A549 (cell line): Measurements from ENCODE around the gene SETD2. TPM values are rescaled to one million over a fixed set of nuclear protein-coding genes. Genes with fewer than 3 reads are reported as not detected.
"Not testable (repeated sequence)": the region's sequence is repeated elsewhere in the genome, so short reads cannot be mapped to it uniquely, and the experiment has no call there.

Source experiments
- ATAC-seq, 2 experiments: fragments of 200-7000 bp in 1 of 2; fragments of >200 bp in 1 of 2; cut with Nextera tagmentation in 1 of 2; cut with Tn5 transposase in 1 of 2; 3 replicates each; pipeline versions ENCODE4 v1.8.0 to v1.9.1; 2018 to 2020; ENCODE audit warnings: mild to moderate bottlenecking in 1 of 2, moderate library complexity in 1 of 2
- CTCF ChIA-PET: fragments of 300-600 bp; sonication (Branson Sonifier 250); formaldehyde crosslinking; extraction: SDS; loops from one replicate; lab custom pipeline; 2021; ENCODE audit warnings: antibody characterized with exemption, inconsistent platforms; lab: Yijun Ruan, JAX
- POLR2A ChIA-PET: fragments of 350-600 bp; formaldehyde crosslinking; extraction: SDS; loops from one replicate; lab custom pipeline; 2021; ENCODE audit warnings: antibody characterized with exemption, inconsistent platforms; lab: Yijun Ruan, JAX
- DNase-seq, 2 experiments: peaks; one replicate each; pipeline versions ENCODE4 v3.0.0 to v3.0.0-alpha.2; 2011 to 2016; ENCODE audit warnings: low read depth in 1 of 2, low spot score in 1 of 2
- FAIRE-seq: peaks from 2 replicates; lab custom pipeline; 2011; peaks lifted over from hg19 to GRCh38; lab: Jason Lieb, UNC
- H3K27ac ChIP-seq, 2 experiments: fragments of >200 bp; sonication (Bioruptor Twin); formaldehyde crosslinking; 3 replicates each; pipeline ENCODE4 v1.5.1; 2016 to 2017
- H3K4me1 ChIP-seq: fragments of >200 bp; sonication (Bioruptor Twin); formaldehyde crosslinking; 3 replicates; pipeline ENCODE4 v1.6.1; 2016
- H3K4me2 ChIP-seq: fragments of >200 bp; sonication (Bioruptor Twin); formaldehyde crosslinking; 3 replicates; pipeline ENCODE4 v1.6.1; 2016
- H3K4me3 ChIP-seq: fragments of >200 bp; sonication (Bioruptor Twin); formaldehyde crosslinking; 3 replicates; pipeline ENCODE4 v1.5.1; 2016
- H3K9me3 ChIP-seq: fragments of >200 bp; sonication (Bioruptor Twin); formaldehyde crosslinking; 3 replicates; pipeline ENCODE4 v1.6.1; 2016
- BHLHE40 ChIP-seq: IDR thresholded peaks from 2 replicates; pipeline ENCODE4 v1.6.1; 2012; ENCODE audit warnings: low read depth, low read length, inconsistent platforms
- CHD4 ChIP-seq: fragments of 200-600 bp; sonication (generic); IDR thresholded peaks from 2 replicates; pipeline ENCODE4 v1.6.1; 2016; ENCODE audit warnings: antibody characterized with exemption, mild to moderate bottlenecking, borderline replicate concordance
- EHF ChIP-seq: fragments of 250-450 bp; sonication (Bioruptor Pico); IDR thresholded peaks from 2 replicates; pipeline ENCODE4 v1.5.0; 2020; ENCODE audit warnings: mild to moderate bottlenecking
- EHMT2 ChIP-seq: fragments of 200-600 bp; sonication (generic); IDR thresholded peaks from 2 replicates; pipeline ENCODE4 v1.6.1; 2016; ENCODE audit warnings: antibody characterized with exemption, low read depth, mild to moderate bottlenecking, moderate library complexity
- EP300 ChIP-seq, 2 experiments: fragments of >200 bp; sonication (Bioruptor Twin); formaldehyde crosslinking; IDR thresholded peaks; 2 replicates in 1 of 2; 3 replicates in 1 of 2; pipeline ENCODE4 v1.6.1; 2016 to 2017
- FOXS1 ChIP-seq: fragments of 250-450 bp; sonication (Bioruptor Pico); IDR thresholded peaks from 2 replicates; pipeline ENCODE4 v1.5.0; 2020; ENCODE audit warnings: mild to moderate bottlenecking, moderate library complexity
- GATA3 ChIP-seq: IDR thresholded peaks from 2 replicates; pipeline ENCODE4 v1.6.1; 2012; ENCODE audit warnings: borderline replicate concordance
- HDAC2 ChIP-seq: fragments of 200-600 bp; sonication (generic); IDR thresholded peaks from 2 replicates; pipeline ENCODE4 v1.6.1; 2016
- HOXB5 ChIP-seq: fragments of 250-450 bp; sonication (Bioruptor Pico); IDR thresholded peaks from 2 replicates; pipeline ENCODE4 v1.5.0; 2020; ENCODE audit warnings: mild to moderate bottlenecking, moderate library complexity
- MAFK ChIP-seq: fragments of 450-650 bp; IDR thresholded peaks from 2 replicates; pipeline ENCODE4 v1.6.1; 2014; ENCODE audit not compliant: partially characterized antibody
- NPAS2 ChIP-seq: fragments of 250-450 bp; sonication (Bioruptor Pico); IDR thresholded peaks from 2 replicates; pipeline ENCODE4 v1.8.0; 2022; ENCODE audit warnings: mild to moderate bottlenecking, moderate library complexity, borderline replicate concordance
- PHF8 ChIP-seq: fragments of 200-600 bp; sonication (generic); IDR thresholded peaks from 2 replicates; pipeline ENCODE4 v1.6.1; 2016; ENCODE audit warnings: low read depth, mild to moderate bottlenecking, antibody characterized with exemption, moderate library complexity, borderline replicate concordance
- POLR2A ChIP-seq: IDR thresholded peaks from 2 replicates; pipeline ENCODE4 v1.6.1; 2012; ENCODE audit warnings: mild to moderate bottlenecking, low read length
- POLR2AphosphoS2 ChIP-seq: conservative IDR thresholded peaks from 2 replicates; pipeline ENCODE4 v1.6.1; 2012; ENCODE audit warnings: low read length, improper control_type of control experiment, inconsistent platforms
- RARB ChIP-seq: fragments of 250-450 bp; sonication (Bioruptor Pico); IDR thresholded peaks from 2 replicates; pipeline ENCODE4 v1.8.0; 2021; ENCODE audit warnings: mild to moderate bottlenecking, moderate library complexity
- RNF2 ChIP-seq: fragments of 200-600 bp; sonication (generic); IDR thresholded peaks from 2 replicates; pipeline ENCODE4 v1.6.1; 2016; ENCODE audit warnings: low read depth, mild to moderate bottlenecking, antibody characterized with exemption, moderate library complexity, borderline replicate concordance
- SREBF2 ChIP-seq: fragments of 450-650 bp; IDR thresholded peaks from 2 replicates; pipeline ENCODE4 v1.6.1; 2014; ENCODE audit warnings: mild to moderate bottlenecking, moderate library complexity
- TFCP2L1 ChIP-seq: fragments of 250-450 bp; sonication (Bioruptor Pico); IDR thresholded peaks from 2 replicates; pipeline ENCODE4 v1.5.0; 2021; ENCODE audit warnings: mild to moderate bottlenecking
- ZNF302 ChIP-seq: fragments of 250-450 bp; sonication (Bioruptor Pico); IDR thresholded peaks from 2 replicates; pipeline ENCODE4 v1.9.0; 2021; ENCODE audit warnings: inconsistent platforms, mild to moderate bottlenecking, moderate library complexity
- ZSCAN20 ChIP-seq: fragments of 250-450 bp; sonication (Bioruptor Pico); IDR thresholded peaks from 2 replicates; pipeline ENCODE4 v1.8.0; 2022; ENCODE audit warnings: mild to moderate bottlenecking, moderate library complexity
- WGBS: methylation state at CpG from one replicate; pipeline ENCODE4 v1.1.6; 2017; ENCODE audit errors: missing lambda C conversion rate; 5-methylcytosine and 5-hydroxymethylcytosine counted together
- polyA plus RNA-seq, 4 experiments: library from polyadenylated mRNA; depleted of rRNA in 3 of 4; stranded (reverse); fragments of >200 nt; fragmentation: RNase III in 1 of 4; extraction: RNeasy Plus Mini Kit Qiagen cat#74134 plus additional on column Dnase treatment in 1 of 4; gene quantifications; 2 replicates in 3 of 4; 3 replicates in 1 of 4; pipeline ENCODE4 v1.2.3, GENCODE V29; 2011 to 2017
- TF ChIP-seq, protein P1 (sequence below): fragments of >200 bp; sonication (Bioruptor Twin); formaldehyde crosslinking; IDR thresholded peaks from 2 replicates; pipeline ENCODE4 v1.6.1; 2016
- TF ChIP-seq, protein P2 (sequence below): IDR thresholded peaks from 2 replicates; pipeline ENCODE4 v1.6.1; 2012
- TF ChIP-seq, protein P3 (sequence below): fragments of 250-450 bp; sonication (Bioruptor Pico); IDR thresholded peaks from 2 replicates; pipeline ENCODE4 v1.5.0; 2020; ENCODE audit warnings: low read depth, mild to moderate bottlenecking, moderate library complexity
- TF ChIP-seq, protein P4 (sequence below): fragments of >200 bp; sonication (Bioruptor Twin); formaldehyde crosslinking; IDR thresholded peaks from 3 replicates; pipeline ENCODE4 v1.6.1; 2016

The SETD2 gene
- polyA plus RNA-seq, 2 of the 4 experiments (the other 2 are of a cell fraction) = 16.8 to 26.1 TPM

DNA sequence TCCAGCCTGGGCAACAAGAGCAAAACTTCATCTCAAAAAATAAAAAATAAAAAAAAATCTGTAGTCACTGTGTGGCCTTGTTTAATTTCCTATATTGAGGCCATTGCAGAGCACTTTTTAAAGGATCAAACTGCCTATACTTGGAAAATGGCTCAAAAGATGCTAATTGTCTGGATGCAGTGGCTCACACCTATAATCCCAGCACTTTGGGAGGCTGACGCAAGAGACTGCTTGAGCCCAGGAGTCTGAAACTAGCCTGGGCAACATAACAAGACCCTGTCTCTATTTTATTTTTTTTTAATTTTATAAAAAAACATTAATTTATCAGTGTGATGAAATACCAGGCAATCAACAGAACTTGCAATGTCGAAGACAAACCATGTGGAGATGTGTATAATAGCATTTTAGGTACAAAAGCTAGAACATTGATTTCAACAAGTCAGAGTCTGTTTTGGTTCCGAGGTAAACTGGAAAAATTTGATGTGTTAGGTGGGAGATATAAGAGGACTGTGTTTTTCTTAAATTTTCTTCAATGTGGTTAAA is 47.0 kb upstream of the SETD2 start:
- ATAC-seq (no peak), FAIRE-seq (no peak), DNase-seq (no peak)
- Histone ChIP-seq H3K27ac (no peak overlapping the region), H3K4me3 (no peak overlapping the region), H3K4me2 (no peak overlapping the region), H3K9me3 (no peaks in the 10 kb centered on the region), H3K4me1 (no peaks in the 10 kb centered on the region)
- WGBS = 82% methylated on average over 3 of the region's 3 CpGs
- TF ChIP-seq EP300 (IDR thresholded peaks at IDR 0.05) (no peak), POLR2AphosphoS2 (no peak), RNF2 (no peak), MAFK (no peak)
- TF ChIP-seq, protein P1, sequence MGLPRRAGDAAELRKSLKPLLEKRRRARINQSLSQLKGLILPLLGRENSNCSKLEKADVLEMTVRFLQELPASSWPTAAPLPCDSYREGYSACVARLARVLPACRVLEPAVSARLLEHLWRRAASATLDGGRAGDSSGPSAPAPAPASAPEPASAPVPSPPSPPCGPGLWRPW = no peak
- POLR2A ChIA-PET = no interaction called here
- CTCF ChIA-PET = no interaction called here

DNA sequence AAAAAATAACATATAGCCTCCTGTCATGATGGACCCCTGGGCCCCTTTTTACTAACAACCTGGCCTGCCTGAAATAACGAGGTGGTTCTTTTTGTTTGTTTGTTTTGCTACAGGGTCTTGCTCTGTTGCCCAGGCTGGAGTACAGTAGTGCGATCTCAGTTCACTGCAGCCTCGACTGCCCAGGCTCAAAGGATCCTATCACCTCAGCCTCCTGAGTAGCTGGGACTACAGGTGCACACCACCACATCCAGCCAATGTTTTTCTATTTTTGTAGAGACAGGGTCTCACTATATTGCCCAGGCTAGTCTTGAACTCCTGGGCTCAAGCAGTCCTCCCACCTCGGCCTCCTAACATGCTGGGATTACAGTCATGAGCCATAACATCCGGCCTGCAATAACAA is 42.1 kb upstream of the SETD2 start:
- POLR2A ChIA-PET, H3K4me3 ChIP-seq, H3K27ac ChIP-seq, H3K4me2 ChIP-seq, FAIRE-seq, DNase-seq, ATAC-seq, H3K9me3 ChIP-seq, CTCF ChIA-PET, H3K4me1 ChIP-seq: not testable (repeated sequence)
- WGBS = 83% methylated on average over 5 of the region's 5 CpGs

DNA sequence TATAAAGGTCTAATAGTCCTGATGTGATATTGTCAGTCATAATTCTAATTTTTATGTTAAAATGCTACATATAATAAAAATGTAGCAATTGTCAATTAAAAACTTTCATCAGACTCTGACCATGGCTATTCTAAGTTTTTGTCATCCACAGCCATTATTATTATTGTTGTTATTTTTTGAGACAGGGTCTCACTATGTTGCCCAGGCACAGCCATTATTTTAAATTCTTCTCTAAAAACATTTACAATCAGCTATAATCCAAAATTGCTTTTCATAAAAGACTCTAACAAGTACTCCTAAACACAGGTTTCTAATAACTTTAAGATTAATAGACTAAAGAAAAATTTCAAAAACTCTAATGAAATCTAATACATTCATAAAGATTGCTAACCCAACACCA is 41.0 kb upstream of the SETD2 start:
- no peak overlapping the region for H3K27ac ChIP-seq
- H3K4me1 ChIP-seq = no peaks in the 10 kb centered on the region
- no peak for TF ChIP-seq RNF2
- ChIA-PET CTCF (no interaction called here), POLR2A (no interaction called here)
- H3K4me3 ChIP-seq = no peak overlapping the region
- DNase-seq (no peak), FAIRE-seq (no peak), ATAC-seq (no peak)
- no peaks in the 10 kb centered on the region for H3K9me3 ChIP-seq
- H3K4me2 ChIP-seq = no peak overlapping the region

DNA sequence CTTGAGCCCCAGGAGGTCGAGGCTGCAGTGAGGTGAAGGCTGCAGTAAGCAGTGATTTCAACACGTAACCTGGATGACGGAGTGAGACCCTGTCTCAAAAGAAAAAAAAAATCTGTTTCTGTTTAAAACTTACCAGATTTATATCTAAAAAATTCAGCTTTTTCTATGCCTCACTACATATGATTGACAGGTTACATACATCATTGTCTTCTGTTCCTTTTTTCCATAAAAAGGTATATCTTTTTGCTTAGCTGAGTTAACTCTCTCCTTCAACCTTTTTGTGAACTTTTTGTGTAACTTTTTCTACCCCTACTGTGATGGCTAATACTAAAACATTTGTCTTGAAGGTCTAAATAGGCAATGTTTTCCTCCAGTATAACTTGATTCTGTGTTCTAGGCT is 38.6 kb upstream of the SETD2 start:
- no peaks in the 10 kb centered on the region for H3K9me3 ChIP-seq
- no peak for TF ChIP-seq HDAC2
- no peak overlapping the region for H3K4me2 ChIP-seq
- POLR2A ChIA-PET = no interaction called here
- WGBS = 82% methylated on average over 3 of the region's 3 CpGs
- no peak overlapping the region for H3K4me3 ChIP-seq
- DNase-seq (no peak), ATAC-seq (no peak), FAIRE-seq (no peak)
- CTCF ChIA-PET = interaction anchor here (0.6 kb wide), 1 partner anchor 12 kb away, joined by 3 read pairs; no protein-coding TSS in a partner anchor
- no peaks in the 10 kb centered on the region for H3K4me1 ChIP-seq
- no peak overlapping the region for H3K27ac ChIP-seq

DNA sequence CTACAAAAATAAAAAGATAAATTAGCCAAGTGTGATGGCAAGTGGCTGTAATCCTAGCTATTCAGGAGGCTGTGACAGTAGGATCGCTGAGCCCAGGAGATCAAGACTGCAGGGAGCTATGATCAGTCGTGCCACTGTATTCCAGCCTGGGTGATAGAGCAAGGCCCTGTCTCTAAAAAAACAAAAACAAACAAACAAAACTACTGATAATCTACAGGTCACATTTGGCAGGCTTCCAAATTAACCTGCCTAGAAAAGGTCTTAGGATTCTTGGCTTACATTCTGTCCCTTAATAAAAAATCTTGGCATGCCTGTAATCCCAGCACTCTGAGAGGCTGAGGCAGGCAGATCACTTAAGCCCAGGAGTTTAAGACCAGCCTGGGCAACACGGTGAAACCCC is 33.4 kb upstream of the SETD2 start:
- ChIA-PET CTCF (no interaction called here), POLR2A (no interaction called here)
- 86% methylated on average over 3 of the region's 3 CpGs for WGBS
- FAIRE-seq (no peak), DNase-seq (no peak), ATAC-seq (no peak)
- Histone ChIP-seq H3K4me3 (no peak overlapping the region), H3K27ac (no peak overlapping the region), H3K4me1 (no peaks in the 10 kb centered on the region), H3K9me3 (no peaks in the 10 kb centered on the region), H3K4me2 (no peak overlapping the region)
- TF ChIP-seq SREBF2 = no peak
- TF ChIP-seq RNF2 = no peak
- no peak for TF ChIP-seq MAFK
- TF ChIP-seq BHLHE40 = no peak
- no peak for TF ChIP-seq TFCP2L1 (CRISPR knock-in tag)
- no peak for TF ChIP-seq EHF (CRISPR knock-in tag)
- TF ChIP-seq, protein P2, sequence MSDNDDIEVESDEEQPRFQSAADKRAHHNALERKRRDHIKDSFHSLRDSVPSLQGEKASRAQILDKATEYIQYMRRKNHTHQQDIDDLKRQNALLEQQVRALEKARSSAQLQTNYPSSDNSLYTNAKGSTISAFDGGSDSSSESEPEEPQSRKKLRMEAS = no peak
- no peak for TF ChIP-seq ZSCAN20
- TF ChIP-seq POLR2A = no peak
- TF ChIP-seq RARB (CRISPR knock-in tag) = no peak
- TF ChIP-seq FOXS1 (CRISPR knock-in tag) = no peak
- no peak for TF ChIP-seq NPAS2 (CRISPR knock-in tag)
- no peak for TF ChIP-seq PHF8
- TF ChIP-seq GATA3 = no peak
- TF ChIP-seq, protein P3, sequence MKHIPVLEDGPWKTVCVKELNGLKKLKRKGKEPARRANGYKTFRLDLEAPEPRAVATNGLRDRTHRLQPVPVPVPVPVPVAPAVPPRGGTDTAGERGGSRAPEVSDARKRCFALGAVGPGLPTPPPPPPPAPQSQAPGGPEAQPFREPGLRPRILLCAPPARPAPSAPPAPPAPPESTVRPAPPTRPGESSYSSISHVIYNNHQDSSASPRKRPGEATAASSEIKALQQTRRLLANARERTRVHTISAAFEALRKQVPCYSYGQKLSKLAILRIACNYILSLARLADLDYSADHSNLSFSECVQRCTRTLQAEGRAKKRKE (CRISPR knock-in tag) = no peak
- TF ChIP-seq ZNF302 = no peak
- TF ChIP-seq EHMT2 = no peak
- TF ChIP-seq, protein P4, sequence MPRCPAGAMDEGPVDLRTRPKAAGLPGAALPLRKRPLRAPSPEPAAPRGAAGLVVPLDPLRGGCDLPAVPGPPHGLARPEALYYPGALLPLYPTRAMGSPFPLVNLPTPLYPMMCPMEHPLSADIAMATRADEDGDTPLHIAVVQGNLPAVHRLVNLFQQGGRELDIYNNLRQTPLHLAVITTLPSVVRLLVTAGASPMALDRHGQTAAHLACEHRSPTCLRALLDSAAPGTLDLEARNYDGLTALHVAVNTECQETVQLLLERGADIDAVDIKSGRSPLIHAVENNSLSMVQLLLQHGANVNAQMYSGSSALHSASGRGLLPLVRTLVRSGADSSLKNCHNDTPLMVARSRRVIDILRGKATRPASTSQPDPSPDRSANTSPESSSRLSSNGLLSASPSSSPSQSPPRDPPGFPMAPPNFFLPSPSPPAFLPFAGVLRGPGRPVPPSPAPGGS = no peak
- no peak for TF ChIP-seq HOXB5 (CRISPR knock-in tag)
- TF ChIP-seq CHD4 = no peak
